NOMO-1 treated with DMSO at 0.1 percent for 48 hours (cell line): Measurements from ENCODE around the gene DNMT3B.
"Not testable (repeated sequence)": the region's sequence is repeated elsewhere in the genome, so short reads cannot be mapped to it uniquely, and the experiment has no call there.

Experiments
- DNase-seq: peaks from one replicate; lab custom pipeline; 2025; ENCODE audit not compliant: unreplicated experiment; lab: John Stamatoyannopoulos, UW

DNMT3B gene

GRCh38 chr20:32761831-32762753, at the start of gene DNMT3B:
TSS of gene DNMT3B (plus strand) at chr20:32762385. CDS start at chr20:32780324, 17,939 bp downstream.
- DNase-seq: peak; percentile 60

GRCh38 chr20:32718749-32719348, 43.3 kb upstream of the DNMT3B start:
- DNase-seq: no peak

- no peak for DNase-seq
Measured at GRCh38 chr20:32727683-32728082, 34.5 kb upstream of the DNMT3B start.

GRCh38 chr20:32728435-32728834, 33.8 kb upstream of the DNMT3B start:
- DNase-seq: not testable (repeated sequence)

- DNase-seq: not testable (repeated sequence)
Measured at GRCh38 chr20:32729334-32729733, 32.9 kb upstream of the DNMT3B start.

- DNase-seq: peak; percentile 77
Measured at GRCh38 chr20:32731882-32732266, 30.3 kb upstream of the DNMT3B start.

- DNase-seq: no peak
Measured at GRCh38 chr20:32737371-32738223, 24.6 kb upstream of the DNMT3B start.

- no peak for DNase-seq
Measured at GRCh38 chr20:32741151-32741550, 21.0 kb upstream of the DNMT3B start.

- no peak for DNase-seq
Measured at GRCh38 chr20:32742322-32743236, 19.6 kb upstream of the DNMT3B start.

- DNase-seq: peak; percentile 58
Measured at GRCh38 chr20:32743237-32744112, 18.7 kb upstream of the DNMT3B start, which contains the start of gene COMMD7. TSS of gene COMMD7 (minus strand) at chr20:32743467. CDS start at chr20:32743391, 76 bp downstream.

GRCh38 chr20:32749914-32750637, 12.1 kb upstream of the DNMT3B start:
- no peak for DNase-seq

- DNase-seq: no peak
Measured at GRCh38 chr20:32751293-32751692, 10.9 kb upstream of the DNMT3B start.

- DNase-seq: no peak
Measured at GRCh38 chr20:32751702-32752457, 10.3 kb upstream of the DNMT3B start.

- DNase-seq: no peak
Measured at GRCh38 chr20:32752458-32753250, 9.5 kb upstream of the DNMT3B start.

GRCh38 chr20:32753731-32754130, 8.5 kb upstream of the DNMT3B start:
- no peak for DNase-seq

- DNase-seq: no peak
Measured at GRCh38 chr20:32756156-32756555, 6.0 kb upstream of the DNMT3B start.

- DNase-seq: no peak
Measured at GRCh38 chr20:32761417-32761830, 761 bp upstream of the DNMT3B start.
